A204.1 (cell line): ENCODE results near the gene KLHDC10.
A peak's percentile ranks its signal among the peaks of the same experiment; 100 is the strongest.
"Not testable (repeated sequence)": the region's sequence is repeated elsewhere in the genome, so short reads cannot be mapped to it uniquely, and the experiment has no call there.

ENCODE experiments used
- FAIRE-seq: peaks from 2 replicates; lab custom pipeline; 2012; peaks lifted over from hg19 to GRCh38; lab: Jason Lieb, UNC

Gene KLHDC10

DNA sequence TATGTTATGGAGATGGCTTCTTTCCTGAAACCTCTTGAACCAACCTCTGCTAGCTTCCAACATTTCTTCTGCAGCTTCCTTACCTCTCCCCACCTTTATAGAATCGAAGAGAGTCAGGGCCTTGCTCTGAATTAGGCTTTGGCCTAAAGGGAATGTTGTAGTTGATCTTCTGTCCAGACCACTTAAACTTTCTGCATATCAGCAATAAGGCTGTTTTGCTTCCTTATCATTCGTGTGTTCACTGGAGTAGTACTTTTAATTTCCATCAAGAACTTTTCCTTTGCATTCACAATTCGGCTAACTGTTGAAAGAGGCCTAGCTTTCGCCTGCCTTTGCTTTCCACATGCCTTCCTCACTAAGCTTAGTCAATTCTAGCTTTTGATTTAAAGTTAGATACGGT is 48.0 kb downstream of the KLHDC10 start:
- FAIRE-seq: no peak

GRCh38 chr7:130118801-130119200 is 48.5 kb downstream of the KLHDC10 start:
- FAIRE-seq: no peak

GRCh38 chr7:130123501-130123900 is 53.2 kb downstream of the KLHDC10 start:
- FAIRE-seq: no peak

GRCh38 chr7:130124711-130125110 is 54.4 kb downstream of the KLHDC10 start:
- FAIRE-seq: no peak

DNA sequence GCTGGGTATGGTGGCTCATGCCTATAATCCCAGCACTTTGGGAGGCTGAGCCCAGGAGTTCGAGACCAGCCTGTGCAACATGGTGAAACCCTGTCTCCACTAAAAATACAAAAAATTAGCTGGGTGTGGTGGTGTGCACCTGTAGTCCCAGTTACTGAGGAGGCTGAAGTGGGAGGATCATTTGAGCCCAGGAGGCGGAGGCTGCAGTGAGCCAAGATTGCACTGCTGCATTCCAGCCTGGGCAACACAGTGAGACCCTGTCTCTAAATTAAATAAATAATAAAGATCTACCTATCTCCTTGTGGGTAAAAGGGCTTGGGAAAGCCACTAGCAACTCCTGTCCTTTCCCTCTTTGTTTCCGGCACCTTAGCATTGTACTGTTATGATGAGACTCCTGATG is 56.5 kb downstream of the KLHDC10 start:
- not testable (repeated sequence) for FAIRE-seq

DNA sequence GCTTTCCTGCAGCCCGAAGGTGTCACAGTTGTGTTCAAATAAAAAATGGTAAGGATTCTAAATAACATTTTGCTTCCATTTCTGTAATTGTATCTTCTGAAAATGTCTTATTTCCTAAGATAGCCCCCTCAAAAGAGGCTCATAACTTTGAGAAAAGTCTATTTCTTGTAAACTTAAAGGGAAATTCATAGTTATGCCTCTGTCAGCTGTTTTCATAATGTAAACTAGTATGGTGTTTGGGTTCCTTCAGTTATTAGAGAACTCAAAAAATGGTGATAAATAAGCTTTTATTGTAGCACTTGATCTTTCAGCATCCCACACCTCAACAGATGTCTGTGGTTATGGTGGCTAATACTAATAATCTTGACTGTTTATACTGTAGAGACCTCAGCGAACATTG is 57.1 kb downstream of the KLHDC10 start:
- FAIRE-seq: no peak

DNA sequence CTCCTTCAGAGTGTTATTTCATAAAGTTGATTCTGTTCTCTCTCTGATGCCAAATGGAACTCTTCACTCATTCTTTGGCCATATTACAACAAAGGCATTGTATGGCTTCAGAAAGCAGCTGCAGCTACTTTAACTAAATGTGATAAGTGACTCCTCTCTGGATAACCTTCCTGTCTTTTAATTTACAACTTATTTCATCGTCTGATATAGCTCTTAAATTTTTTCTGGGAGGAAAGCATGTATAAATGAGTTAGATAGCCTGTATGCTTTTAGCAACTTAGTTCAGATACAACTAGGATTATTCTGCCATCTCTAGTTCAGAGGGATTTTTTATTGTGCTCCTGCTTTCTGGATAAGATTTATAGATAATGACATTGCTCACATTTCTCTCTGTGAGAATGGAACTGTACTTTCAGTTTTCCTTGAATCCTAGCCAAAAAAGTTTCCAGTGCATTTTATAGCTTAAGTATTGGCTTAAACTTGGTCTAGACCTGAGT is 57.5 kb downstream of the KLHDC10 start:
- FAIRE-seq: peak; percentile 6

DNA sequence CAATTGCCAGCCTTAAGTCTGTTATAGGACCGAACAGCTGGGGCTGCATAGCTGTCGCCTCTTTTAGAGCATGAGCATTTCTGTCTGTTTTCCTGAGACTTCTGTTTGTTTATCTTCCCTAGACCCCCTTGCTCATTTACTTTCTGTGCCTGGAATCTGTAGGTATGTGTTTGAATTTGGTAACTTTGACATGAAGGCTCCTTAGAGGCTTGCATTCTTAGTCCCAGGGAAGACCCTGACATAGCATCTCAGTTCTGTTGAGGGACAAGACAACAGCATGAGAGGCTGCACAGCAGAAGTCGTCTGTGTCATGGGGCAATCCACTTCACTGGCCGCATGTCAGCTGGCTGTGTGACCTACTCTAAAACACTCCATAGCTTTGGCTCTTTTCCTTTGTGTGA is 58.7 kb downstream of the KLHDC10 start:
- no peak for FAIRE-seq

GRCh38 chr7:130131191-130131834 is 61.0 kb downstream of the KLHDC10 start:
- no peak for FAIRE-seq

- no peak for FAIRE-seq
Measured at GRCh38 chr7:130131964-130132875, 61.9 kb downstream of the KLHDC10 start.

- FAIRE-seq: no peak
Measured at GRCh38 chr7:130133029-130133782, 62.9 kb downstream of the KLHDC10 start.

DNA sequence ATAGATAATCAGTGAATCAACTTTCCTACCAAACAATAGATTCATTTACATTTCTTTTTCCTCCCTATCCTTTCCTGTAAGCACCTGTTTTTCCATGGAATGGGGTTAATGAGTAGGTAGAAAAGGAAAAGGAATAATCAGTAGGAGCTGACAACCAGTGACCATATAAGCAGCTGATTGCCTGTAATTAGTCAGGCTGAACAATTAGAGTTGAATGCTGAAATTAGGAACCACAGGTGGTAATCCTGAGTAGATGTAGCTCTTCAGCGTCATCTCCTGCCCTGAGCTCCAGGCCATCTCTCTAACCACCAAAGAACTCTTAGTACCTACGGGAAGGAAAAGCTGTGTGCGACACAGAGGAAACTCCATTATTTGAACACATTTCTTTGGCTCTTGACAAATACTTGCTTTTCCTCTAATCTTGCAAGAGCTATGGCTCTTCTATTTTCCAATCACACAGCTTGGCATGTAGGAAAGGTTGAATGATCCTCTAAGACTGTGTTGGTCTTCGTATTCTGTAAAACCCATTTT is 63.8 kb downstream of the KLHDC10 start:
- no peak for FAIRE-seq

GRCh38 chr7:130134726-130135125 is 64.4 kb downstream of the KLHDC10 start:
- no peak for FAIRE-seq

DNA sequence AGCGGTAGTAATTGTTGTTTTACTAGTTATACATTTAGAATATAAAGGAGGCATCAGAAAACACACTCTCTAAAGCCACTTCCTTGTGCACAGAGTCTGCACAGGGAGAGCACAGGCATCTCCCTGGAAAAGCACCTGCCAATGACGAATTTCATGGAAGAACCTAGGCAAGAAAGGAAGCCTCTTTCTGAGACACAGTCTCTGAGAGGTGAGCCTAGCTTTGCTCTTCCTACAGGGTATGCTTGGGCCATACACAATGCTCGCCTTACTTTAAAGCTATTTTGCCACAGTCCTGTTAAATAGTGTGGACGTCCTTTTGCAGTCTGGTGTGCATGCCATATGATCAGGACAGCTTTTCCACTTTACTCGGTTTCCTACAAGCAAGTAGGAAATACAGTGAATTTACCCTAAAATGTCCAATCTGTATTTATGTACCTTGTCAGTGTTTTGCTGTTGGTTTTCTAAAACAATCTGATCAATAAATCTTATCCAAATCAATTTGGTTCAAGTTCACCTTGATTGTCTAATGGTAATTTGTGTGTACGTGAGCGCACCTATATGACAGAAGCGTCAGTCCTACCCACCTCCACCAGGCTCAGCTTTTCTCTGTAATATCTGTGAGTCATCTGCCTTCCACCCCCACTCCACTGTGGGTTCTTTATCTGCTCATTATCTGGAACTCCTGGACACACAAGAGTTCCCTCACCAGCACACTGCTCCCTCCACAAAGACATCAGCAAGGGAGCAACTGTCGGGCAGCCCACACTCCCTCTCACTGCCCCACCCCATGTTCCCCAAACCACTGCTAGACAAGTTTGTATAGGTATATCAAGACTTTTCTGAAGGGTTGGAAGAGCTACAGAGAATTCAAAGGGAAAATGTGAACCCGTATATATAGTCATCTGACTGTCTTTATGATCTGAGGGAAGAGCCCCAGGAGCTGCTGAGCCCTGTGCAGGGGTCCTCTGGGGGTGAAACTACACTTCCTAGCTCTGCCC is 65.2 kb downstream of the KLHDC10 start:
- no peak for FAIRE-seq

DNA sequence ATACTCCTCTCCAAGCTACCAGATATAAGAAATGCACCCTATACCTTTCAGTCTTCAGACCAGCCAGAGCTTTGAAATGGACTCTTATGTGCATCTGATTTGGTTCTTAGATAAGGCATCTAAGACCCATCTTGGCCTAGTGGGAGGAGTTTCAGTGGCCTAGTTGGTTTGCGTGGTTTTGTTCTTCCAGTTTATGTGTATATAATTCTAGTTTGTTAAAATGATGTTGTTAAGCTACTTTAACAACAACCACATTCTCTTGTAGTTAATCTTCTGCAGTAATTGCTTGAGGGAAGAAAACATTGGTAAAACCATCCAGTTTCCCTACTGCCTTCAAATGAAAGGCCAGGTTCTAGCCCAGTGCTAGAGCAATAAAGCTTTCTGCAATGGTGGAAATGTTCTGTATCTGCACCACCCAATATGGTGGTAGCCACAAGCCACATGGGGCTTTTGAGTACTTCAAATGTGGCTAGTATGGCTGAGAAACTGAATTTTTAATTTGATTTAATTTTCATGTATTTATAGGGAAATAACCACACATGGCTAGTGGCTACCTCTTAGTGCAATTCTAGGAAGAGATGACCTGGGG is 66.3 kb downstream of the KLHDC10 start:
- no peak for FAIRE-seq

DNA sequence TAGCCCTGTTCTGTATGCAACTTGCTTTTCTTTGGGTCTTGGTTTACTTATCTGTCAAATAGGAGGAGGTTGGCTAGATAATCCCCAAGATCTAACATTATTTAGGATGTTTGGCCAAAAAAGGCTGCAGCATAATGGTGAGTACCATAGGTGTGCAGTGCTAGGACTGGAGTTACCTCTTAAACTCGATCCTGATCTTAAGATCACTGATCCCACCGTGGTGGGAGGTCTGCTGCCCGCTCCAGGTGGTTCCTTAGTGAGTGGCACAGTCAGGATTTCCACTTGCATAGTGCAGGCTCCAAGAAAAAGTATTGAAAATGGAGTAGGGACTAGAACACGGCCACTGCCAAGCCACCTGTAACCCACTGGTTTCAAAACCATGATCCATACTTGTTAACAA is 66.9 kb downstream of the KLHDC10 start:
- FAIRE-seq: no peak

DNA sequence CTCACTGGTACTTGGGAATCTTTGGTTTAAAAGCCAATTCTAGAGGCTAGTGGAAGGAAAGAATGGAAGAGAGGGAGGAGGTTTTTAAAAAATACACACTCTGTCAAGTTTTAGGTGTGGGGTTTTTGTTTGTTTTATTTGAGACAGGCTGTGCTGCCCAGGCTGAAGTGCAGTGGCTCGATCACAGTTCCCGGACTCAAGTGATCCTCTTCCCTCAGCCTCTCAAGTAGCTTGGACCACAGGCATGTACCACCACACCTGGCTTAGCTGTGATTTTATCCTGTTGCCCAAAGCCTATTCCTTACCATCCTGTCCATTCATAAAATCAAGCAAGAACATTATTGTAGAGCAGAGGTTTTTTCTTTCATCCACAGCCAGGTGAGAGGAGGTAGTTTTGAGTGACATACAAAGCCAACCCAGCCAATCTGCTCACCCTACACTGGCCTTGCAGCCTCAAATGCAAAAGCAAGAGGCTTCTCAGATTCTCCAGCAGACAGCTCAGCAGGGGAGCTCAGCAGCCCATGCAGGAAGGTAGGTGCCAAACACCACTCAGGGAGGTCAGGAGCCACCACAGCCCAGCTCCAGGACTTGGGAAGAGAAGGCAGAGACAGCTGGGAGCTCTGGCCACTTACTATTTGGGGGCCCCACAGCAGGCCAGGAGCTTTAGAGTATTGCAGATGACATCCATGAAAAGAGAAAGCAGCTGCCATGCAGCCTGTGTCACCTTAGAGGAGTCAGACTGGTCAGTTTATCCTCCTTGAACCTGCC is 69.0 kb downstream of the KLHDC10 start:
- FAIRE-seq: no peak

DNA sequence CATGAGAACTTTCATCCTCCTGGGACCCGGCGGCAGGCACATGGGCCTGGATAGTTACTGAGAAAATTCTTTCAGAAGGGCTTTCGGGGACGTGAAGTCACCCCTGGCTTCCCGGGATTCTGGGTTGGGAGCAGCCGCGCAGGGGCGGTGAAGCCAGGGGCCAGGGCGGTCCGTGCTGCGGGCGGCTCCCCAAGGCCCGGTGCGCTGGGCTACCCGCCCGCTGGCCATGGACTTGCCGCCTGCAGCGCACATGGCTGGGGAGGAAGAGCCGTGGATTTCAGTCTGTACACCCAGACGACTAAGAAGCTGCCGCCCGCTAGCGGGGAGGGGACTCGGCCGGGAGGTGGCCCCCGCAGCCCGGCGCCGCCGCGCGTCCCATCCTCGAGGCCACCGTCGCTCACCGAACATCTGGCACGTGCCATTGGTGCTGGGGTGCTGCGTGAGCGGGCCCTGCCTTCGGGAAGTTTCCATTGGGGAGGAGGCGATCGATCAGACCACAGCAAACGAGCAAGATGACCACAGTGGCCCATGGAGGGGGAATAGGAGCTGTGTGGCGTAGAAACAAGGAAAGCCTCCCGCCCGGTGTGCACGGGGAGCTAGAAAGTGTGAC is 70.3 kb downstream of the KLHDC10 start:
- FAIRE-seq: no peak

DNA sequence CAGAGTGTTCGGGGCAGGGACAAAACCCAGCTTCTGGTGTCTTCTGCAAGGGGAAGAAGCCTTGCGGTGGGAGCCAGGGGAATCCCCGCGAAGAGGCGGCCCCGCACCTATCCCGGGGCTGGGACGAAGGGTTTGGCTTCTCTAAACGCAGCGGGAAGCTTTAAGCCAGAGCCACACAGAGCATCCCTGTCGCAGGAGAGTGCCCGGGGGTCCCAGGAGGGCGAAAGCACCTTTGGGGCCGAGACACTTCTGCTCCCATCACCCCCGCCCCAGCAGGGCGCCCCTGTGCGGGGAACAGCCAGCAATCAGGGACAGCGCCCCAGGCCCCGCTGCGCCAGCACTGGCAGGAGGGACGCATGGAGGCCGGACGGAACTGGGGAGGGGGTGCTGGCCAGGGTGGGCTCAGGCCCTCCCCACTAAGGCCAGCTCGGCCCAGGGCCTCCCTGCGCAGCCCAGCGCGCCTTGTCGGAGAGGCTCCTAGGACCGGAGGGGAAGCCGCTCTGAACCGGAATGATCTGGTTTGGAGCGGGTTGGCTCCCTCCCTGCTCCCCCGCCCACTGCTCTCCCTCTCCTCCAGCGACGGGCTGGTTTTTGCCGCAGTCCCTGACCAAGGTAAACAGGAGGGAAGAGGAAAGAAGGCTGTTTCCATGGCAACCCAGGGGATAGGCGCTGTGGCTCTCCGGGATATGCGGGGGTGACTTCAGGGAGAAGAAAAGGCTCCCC is 71.0 kb downstream of the KLHDC10 start:
- FAIRE-seq: no peak
